Transverse colon (tissue), 4 donors: ENCODE data around the gene VIM. TPM values are rescaled to one million over a fixed set of nuclear protein-coding genes. Genes with fewer than 3 reads are reported as not detected.

Source experiments
- DNase-seq: peaks from one replicate; pipeline ENCODE4 v3.0.0-alpha.2; 2019
- H3K27ac ChIP-seq, 4 donors: fragments of 200-600 bp; sonication (generic); 2 replicates each; pipeline ENCODE4 v1.5.1; 2016 to 2018; ENCODE audit warnings: inconsistent platforms in 4 of 4
- H3K27me3 ChIP-seq: fragments of 200-600 bp; sonication (generic); 2 replicates; pipeline ENCODE4 v1.5.1; 2017; ENCODE audit warnings: inconsistent platforms
- H3K36me3 ChIP-seq, 4 donors: fragments of 200-600 bp; sonication (generic); 2 replicates each; pipeline ENCODE4 v1.5.1; 2017 to 2019; ENCODE audit warnings: inconsistent platforms in 4 of 4
- H3K4me1 ChIP-seq, 4 donors: fragments of 200-600 bp; sonication (generic); 2 replicates each; pipeline ENCODE4 v1.5.1; 2017 to 2020; ENCODE audit warnings: inconsistent platforms in 4 of 4
- H3K4me3 ChIP-seq, 4 donors: fragments of 200-600 bp; sonication (generic); 1 replicate in 1 of 4; 2 replicates in 3 of 4; pipeline versions ENCODE4 v1.5.1 to v1.6.1; 2017 to 2019; ENCODE audit warnings: inconsistent platforms in 4 of 4
- H3K9me3 ChIP-seq, 2 donors: fragments of 200-600 bp; sonication (generic); 2 replicates each; pipeline ENCODE4 v1.5.1; 2017 to 2019; ENCODE audit warnings: inconsistent platforms in 2 of 2
- EP300 ChIP-seq: sonication (generic); formaldehyde crosslinking; IDR thresholded peaks from one replicate; pipeline ENCODE4 v1.6.1; 2017; ENCODE audit warnings: antibody characterized with exemption, low read depth
- POLR2A ChIP-seq: fragments of 450-650 bp; IDR thresholded peaks from one replicate; pipeline ENCODE4 v1.6.1; 2016; ENCODE audit warnings: antibody characterized with exemption, mild to moderate bottlenecking, moderate library complexity
- POLR2AphosphoS5 ChIP-seq, 3 donors: sonication (generic); formaldehyde crosslinking; IDR thresholded peaks; one replicate each; pipeline ENCODE4 v1.6.1; 2016; ENCODE audit warnings: antibody characterized with exemption in 3 of 3
- WGBS, 2 donors: methylation state at CpG; one replicate each; pipeline ENCODE4 v1.1.5; 2018; ENCODE audit warnings: low coverage in 1 of 2; 5-methylcytosine and 5-hydroxymethylcytosine counted together
- in situ Hi-C, 4 donors: fragments of 200-750 bp; cut with MboI; loops; one replicate each; pipeline versions ENCODE4 v1.15.0 to v1.15.1; 2017; ENCODE audit warnings: low sequenced_read_pairs in 3 of 4, low pct_ligation_motif_present in 1 of 4, low pct_unique_long_range_greater_than_20kb in 1 of 4
- intact Hi-C: fragments of 100-400 bp; cut with DNase I; formaldehyde crosslinking; loops from one replicate; pipeline ENCODE4 v1.15.1; 2023; ENCODE audit warnings: low total_unique reads
- total RNA-seq, 4 donors: library from RNA; depleted of rRNA; stranded (reverse); fragments of >200 nt; gene quantifications; one replicate each; pipeline ENCODE4 v1.1.0, GENCODE V29; 2016
- TF ChIP-seq, protein P1 (sequence below), 5 experiments: fragments of 200-600 bp in 3 of 5; fragments of 450-650 bp in 2 of 5; sonication (generic) in 3 of 5; IDR thresholded peaks; 1 replicate in 2 of 5; 2 replicates in 3 of 5; pipeline ENCODE4 v1.5.1; 2016 to 2017; ENCODE audit warnings: antibody characterized with exemption in 5 of 5, inconsistent platforms in 3 of 5, mild to moderate bottlenecking in 2 of 5, moderate library complexity in 1 of 5

VIM gene
- total RNA-seq, 4 donors from 2014 or later = 345 to 1,157 (median 686) TPM

DNA sequence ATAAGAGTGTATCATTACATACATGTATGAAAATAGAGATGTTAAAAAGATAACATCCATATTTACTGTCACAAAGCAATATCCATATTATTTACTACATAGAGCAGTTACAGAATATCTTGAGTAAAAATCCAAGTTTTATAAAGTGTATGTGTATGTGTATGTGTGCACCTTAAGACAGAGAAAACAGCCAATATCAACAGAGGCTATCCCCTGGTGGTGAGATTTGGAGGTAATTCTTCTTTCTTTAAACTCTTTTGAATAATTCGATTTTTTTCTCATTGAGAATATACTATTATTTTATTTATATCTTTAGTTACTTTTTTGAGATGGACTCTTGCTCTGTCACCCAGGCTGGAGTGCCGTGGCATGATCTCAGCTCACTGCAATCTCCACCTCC, 44.9 kb upstream of the VIM start:
- no peak for DNase-seq
- Histone ChIP-seq H3K36me3 (no peaks in the 10 kb centered on the region), H3K27ac (no peak overlapping the region), H3K27me3 (no peaks in the 10 kb centered on the region), H3K4me1 (no peaks in the 10 kb centered on the region), H3K9me3 (no peaks in the 10 kb centered on the region), H3K4me3 (no peak overlapping the region)
- intact Hi-C loops = loop anchor here (1.0 kb wide), 1 partner anchor 25 kb away; no protein-coding TSS in a partner anchor
- WGBS, 2 donors = 74 to 90% methylated on average over 2 of the region's 2 CpGs
- no peak for TF ChIP-seq POLR2A
- TF ChIP-seq, protein P1, sequence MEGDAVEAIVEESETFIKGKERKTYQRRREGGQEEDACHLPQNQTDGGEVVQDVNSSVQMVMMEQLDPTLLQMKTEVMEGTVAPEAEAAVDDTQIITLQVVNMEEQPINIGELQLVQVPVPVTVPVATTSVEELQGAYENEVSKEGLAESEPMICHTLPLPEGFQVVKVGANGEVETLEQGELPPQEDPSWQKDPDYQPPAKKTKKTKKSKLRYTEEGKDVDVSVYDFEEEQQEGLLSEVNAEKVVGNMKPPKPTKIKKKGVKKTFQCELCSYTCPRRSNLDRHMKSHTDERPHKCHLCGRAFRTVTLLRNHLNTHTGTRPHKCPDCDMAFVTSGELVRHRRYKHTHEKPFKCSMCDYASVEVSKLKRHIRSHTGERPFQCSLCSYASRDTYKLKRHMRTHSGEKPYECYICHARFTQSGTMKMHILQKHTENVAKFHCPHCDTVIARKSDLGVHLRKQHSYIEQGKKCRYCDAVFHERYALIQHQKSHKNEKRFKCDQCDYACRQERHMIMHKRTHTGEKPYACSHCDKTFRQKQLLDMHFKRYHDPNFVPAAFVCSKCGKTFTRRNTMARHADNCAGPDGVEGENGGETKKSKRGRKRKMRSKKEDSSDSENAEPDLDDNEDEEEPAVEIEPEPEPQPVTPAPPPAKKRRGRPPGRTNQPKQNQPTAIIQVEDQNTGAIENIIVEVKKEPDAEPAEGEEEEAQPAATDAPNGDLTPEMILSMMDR (IDR thresholded peaks at IDR 0.05) = peak in 1 of 5 experiments; percentile 8
- in situ Hi-C loops = no loop called here

DNA sequence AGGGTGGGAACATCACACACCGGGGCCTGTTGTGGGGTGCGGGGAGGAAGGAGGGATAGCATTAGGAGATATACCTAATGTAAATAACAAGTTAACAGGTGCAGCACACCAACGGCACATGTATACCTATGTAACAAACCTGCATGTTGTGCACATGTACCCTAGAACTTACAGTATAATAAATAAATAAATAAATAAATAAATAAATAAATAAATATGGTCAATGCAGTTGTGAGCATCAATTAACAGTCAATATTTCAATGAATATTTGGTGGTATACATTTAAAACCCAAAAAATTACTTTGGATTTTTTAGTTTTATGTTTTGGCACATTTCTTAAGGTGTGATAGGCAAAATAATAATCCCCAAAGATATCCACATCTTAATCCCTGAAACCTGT, 42.2 kb upstream of the VIM start:
- intact Hi-C loops = no loop called here
- H3K4me1 ChIP-seq = no peaks in the 10 kb centered on the region
- DNase-seq = no peak
- no peaks in the 10 kb centered on the region for H3K27me3 ChIP-seq
- WGBS, 2 donors = 94 to 97% methylated on average over 2 to 3 of the region's 3 CpGs
- no peak for TF ChIP-seq POLR2AphosphoS5 (IDR thresholded peaks at IDR 0.05)
- no peak for TF ChIP-seq EP300
- TF ChIP-seq, protein P1 (IDR thresholded peaks at IDR 0.05) = no peak
- TF ChIP-seq POLR2A = no peak
- H3K4me3 ChIP-seq = no peak overlapping the region
- in situ Hi-C loops = no loop called here
- no peaks in the 10 kb centered on the region for H3K36me3 ChIP-seq
- no peak overlapping the region for H3K27ac ChIP-seq
- no peaks in the 10 kb centered on the region for H3K9me3 ChIP-seq

DNA sequence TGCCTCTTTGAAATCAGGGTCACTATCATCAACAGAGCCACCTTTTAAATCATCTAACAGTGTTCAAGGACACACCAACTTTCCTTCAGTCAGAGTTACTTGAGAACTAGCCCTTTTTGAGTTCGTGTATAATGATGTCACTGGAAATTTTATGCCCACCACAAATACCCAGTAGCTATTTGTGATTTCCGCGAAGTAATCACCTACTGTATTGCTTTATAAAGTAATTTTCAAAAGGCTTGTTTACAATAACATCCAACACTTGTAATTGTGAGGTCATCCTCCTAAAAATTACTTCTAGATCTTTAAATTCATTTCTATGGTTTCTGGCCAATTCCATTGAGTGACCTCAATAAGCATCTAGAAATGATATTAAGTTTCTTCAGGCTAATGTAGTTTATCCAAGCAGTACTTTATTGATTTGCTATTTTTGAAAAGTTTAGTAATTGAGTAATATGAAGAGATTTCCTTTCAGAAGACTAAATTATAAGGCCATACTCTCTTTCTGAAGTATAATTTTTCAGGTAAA, 39.3 kb upstream of the VIM start:
- 78 to 85% methylated on average over 3 of the region's 3 CpGs for WGBS, 2 donors
- intact Hi-C loops = no loop called here
- Histone ChIP-seq H3K27ac (no peak overlapping the region), H3K36me3 (no peaks in the 10 kb centered on the region), H3K4me1 (no peaks in the 10 kb centered on the region), H3K27me3 (no peaks in the 10 kb centered on the region), H3K4me3 (no peak overlapping the region), H3K9me3 (no peaks in the 10 kb centered on the region)
- in situ Hi-C loops = no loop called here
- TF ChIP-seq, protein P1 (IDR thresholded peaks at IDR 0.05) = no peak
- TF ChIP-seq POLR2AphosphoS5 (IDR thresholded peaks at IDR 0.05) (no peak), EP300 (no peak), POLR2A (no peak)
- no peak for DNase-seq

DNA sequence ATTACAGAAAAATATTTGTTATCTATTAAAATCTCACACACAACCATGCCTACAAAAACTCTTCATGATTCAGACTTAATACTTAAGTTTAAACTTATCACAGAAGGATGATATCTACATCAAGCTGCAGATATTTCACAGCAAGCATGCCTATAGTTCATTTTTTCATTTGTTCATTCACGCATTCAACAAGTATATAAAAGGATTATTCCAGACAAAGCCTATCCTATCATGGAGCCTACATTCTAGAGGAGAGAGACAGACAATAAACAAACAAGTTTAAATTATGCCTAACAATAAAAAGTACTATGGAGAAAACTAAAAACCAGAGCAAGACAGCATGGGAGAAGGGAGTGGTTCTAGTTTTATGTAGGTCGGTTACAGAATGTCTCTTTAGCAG, 37.4 kb upstream of the VIM start:
- TF ChIP-seq POLR2A = no peak
- 72 to 75% methylated on average over 2 of the region's 2 CpGs for WGBS, 2 donors
- no peaks in the 10 kb centered on the region for H3K9me3 ChIP-seq
- H3K36me3 ChIP-seq = no peaks in the 10 kb centered on the region
- H3K4me3 ChIP-seq = no peak overlapping the region
- no peak for DNase-seq
- H3K27ac ChIP-seq = no peak overlapping the region
- H3K27me3 ChIP-seq = no peaks in the 10 kb centered on the region
- in situ Hi-C loops = no loop called here
- intact Hi-C loops = no loop called here
- H3K4me1 ChIP-seq = no peaks in the 10 kb centered on the region

DNA sequence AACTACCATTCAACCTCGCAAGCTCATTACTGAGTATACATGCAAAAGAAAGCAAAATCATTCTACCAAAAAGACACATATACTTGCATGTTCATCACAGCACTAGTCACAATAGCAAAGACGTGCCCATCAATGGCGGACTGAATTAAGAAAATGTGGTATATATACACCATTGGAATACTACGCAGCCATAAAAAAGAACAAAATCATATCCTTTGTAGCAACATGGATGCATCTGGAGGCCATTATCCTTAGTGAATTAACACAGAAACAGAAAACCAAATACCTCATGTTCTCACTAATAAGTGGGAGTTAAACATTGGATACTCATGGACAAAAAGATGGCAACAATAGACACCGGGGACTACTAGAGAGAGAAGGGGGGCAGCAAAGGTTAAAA, 33.0 kb upstream of the VIM start:
- no peaks in the 10 kb centered on the region for H3K27me3 ChIP-seq
- in situ Hi-C loops (no loop called here), intact Hi-C loops (no loop called here)
- no peak overlapping the region for H3K4me3 ChIP-seq
- WGBS, 2 donors = 68 to 93% methylated on average over 3 to 5 of the region's 5 CpGs
- no peaks in the 10 kb centered on the region for H3K9me3 ChIP-seq
- peaks cover 0 to 12% (median 5%) of the 10 kb centered on the region in 4 donors for H3K4me1 ChIP-seq
- DNase-seq = no peak
- TF ChIP-seq EP300 (no peak), POLR2A (no peak), POLR2AphosphoS5 (IDR thresholded peaks at IDR 0.05) (no peak)
- TF ChIP-seq, protein P1 (IDR thresholded peaks at IDR 0.05) = no peak
- H3K36me3 ChIP-seq = no peaks in the 10 kb centered on the region
- H3K27ac ChIP-seq = no peak overlapping the region
